SHP77 treated with DMSO at 0.1 percent for 48 hours (cell line): ENCODE data around the gene PLXDC2.

ENCODE experiments used
- DNase-seq: peaks from one replicate; lab custom pipeline; 2025; lab: John Stamatoyannopoulos, UW

The PLXDC2 gene

DNA sequence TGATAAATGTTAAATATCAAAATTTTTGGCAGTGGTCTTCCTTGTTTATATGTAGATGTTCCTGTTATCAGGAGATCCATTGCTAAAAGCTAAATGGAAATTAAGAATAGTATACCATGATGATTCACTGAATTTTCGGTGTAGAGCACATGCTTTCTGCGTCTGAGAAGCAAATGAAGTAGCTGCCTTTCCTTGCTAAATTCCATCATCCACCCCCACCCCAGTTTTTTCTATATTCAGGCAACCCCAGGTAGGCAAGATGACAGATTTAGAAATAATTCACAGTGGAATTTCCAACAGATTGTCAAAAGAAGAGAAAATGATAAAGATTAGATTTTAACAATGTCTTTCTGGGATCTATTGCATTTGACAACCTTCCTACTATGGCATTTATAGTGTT, 231.9 kb downstream of the PLXDC2 start:
- DNase-seq, result no peak

DNA sequence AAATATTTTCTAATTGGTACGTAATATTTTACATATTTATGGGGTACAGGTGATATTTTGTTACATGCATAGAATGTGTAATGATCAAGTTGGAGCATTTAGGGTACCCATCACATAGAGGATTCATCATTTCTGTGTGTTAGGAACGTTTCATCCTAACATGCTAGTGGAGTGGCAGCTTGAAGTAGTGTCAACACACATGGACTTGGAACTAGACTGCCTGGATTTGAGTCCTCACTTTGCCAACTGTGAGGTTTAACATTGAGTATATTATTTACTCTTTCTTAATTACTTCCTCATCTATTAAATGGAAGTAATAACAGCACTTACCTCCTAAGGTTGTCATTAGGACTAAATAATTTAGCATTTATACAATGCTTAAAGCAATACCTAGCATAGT, 241.9 kb downstream of the PLXDC2 start:
- no peak for DNase-seq

DNA sequence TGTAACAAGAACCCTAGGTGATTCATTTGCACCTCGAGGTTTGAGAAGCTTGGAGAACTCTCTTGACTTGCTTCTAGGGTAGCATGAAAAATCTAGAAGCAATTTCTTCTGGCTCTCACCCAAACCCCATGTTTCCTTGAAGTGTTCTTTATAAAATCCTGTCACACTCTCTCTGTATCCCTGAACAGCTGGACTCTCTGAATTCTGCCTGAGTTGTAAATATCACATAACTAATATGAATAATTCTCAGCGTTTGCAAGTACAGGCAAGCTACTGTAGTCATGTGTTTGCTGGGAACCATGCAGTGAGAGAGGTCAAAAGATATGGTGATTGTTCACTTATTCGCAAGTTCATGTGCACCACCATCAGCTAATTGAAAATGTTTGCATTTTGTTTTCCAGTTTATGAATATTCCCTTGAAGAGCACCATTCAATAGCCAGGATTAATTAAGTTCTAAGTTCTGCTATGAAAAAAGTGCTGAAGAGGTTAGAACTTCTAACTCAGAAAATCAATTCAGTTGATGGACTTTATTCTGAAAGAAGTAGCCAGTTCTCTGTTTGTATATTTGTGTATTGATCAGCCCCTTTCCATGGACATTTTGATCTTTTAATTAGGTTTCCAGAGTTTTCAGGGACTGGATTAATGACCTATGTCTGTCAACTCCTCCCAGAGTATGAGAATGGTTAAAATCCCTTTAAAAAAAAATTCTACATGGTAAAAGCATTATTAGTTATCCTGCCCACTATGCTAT, 243.0 kb downstream of the PLXDC2 start:
- DNase-seq, result no peak

DNA sequence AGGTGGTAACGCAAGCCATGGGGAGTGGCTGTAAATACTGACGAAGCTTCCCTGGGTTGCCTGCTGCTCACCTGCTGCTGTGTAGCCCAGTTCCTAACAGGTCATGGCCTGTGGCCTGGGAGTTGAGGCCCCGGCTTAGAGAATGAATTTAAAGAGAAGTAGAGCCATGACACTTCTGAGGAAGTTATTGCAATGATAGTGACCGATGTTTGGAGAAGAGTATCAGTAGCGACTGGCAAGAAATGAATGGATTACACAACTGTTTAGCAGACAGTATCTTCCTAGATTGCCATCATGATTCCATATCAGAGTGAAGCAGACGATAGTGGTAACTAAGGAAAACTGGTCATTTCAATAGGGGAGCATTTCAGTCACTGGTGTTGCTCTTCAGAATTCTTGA, 249.6 kb downstream of the PLXDC2 start:
- no peak for DNase-seq

DNA sequence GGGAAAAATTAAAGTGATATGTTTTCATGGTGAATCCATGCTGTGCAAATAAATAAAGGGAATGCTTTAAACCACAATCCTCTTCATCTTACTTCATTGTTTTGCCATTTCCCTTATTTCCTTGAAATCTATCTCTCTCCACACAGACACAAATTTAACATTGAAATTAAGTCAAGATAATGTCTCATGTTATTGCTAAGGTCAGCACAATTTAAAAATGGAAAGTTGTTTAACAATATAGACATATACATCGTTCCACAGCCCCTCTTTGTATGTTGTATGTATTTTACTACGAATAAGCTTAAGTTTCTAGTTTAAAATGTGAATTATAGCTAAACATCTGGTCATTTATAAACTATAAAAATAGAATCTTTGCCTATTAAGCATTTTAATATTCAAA, 256.9 kb downstream of the PLXDC2 start:
- DNase-seq, result no peak

DNA sequence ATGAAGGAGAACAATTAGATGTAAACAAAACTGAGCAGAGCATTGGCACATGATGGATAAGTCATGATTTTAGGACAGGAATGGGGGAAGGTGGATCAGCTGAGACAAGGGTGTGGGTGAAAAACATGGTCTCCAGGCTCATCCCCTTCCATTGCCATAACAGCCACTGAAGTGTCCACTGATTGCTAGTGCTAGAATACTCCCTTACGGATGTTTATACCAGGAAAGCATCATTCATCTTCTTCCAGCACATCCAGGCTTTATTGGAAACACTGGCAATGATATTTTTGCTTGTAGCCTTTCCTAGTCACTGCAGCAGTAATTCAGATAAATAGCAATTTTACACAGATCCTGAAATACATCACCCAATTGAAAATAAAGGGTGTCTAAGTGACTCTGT, 259.5 kb downstream of the PLXDC2 start:
- DNase-seq, result no peak

DNA sequence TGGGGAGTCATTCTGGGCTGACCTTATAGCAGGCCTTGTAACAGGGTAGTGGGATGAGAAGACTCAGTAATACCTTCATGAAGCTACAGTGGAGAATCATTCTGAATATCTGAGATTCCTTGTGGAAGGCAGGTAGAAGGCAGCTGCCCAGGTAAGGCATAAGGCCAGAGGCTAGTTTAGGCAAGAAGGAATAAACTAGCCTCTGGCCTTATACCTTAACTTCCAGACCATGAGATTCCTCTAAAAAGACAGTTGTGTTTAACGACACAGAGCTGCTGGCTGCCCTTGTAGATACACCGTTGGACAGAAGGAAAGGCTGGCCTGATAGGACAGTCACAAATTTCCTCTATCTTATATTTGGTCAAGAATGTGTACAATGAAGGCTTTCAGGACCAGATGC, 268.2 kb downstream of the PLXDC2 start:
- DNase-seq, result no peak

DNA sequence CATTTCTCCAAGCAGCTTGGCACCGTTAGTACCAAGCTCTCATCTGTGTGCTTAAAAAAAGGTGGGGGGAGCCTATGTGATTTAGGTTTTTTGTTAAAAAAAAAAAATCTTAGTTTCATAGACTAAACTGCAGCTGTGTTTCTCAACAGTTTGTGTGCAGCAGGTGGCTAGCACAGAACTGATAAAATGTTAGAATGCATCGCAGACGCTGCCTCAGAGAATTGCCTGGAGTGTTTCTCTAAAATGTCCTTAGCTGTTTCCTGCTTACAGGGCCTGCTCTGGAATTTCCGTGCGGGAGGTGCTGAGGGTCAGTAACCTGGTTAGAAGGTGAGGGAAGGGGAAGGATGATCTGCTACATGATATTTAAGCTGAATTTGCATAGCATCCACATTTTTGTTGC, 268.9 kb downstream of the PLXDC2 start:
- DNase-seq, result no peak

DNA sequence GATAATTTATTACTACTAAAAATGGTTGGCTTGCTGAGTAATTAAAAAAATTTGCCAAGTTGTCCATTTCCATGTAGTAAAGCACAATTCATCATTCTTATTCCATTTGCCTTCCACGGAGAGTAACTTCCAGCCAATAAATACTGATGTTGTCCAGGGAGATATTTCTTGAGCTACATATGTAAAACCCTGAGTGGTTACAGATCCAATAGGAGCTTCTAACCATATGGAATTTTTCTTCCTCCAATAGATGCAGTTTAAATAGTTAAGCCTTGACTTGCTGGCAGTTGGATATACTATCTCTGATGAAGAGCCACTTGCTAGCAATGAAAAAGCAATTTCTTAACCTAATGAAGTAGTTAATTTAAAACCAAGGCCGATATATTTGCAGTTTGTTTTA, 271.1 kb downstream of the PLXDC2 start:
- DNase-seq, result no peak

DNA sequence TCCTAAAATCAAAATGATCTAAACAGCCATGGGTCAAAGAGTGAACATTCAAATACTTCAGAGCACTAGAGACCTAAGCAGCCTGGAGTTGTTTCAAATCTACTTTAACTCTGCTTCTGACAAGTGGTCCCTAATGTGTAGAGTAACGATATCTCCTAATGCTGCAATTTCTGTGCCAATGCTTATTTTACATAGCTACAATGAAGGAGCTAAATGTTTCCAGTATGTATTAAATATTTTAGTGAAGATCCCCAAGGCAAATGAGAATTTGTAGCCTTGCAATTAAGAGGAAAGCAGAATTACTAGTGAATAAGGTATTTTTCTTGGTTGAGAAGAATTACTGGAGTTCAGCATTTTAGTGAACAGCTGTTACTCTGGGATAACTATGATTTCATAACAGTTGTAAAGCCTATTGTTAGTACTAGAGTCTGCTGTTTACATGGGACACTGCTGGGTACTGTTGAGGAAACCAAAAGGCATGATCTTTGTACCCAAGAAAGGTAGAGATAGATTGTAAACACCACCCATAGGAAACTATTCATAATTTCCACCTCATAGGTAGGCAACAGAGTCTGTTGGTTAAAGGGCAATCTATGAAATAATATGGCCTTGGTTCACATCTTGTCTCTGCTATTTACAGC, 271.9 kb downstream of the PLXDC2 start:
- no peak for DNase-seq

DNA sequence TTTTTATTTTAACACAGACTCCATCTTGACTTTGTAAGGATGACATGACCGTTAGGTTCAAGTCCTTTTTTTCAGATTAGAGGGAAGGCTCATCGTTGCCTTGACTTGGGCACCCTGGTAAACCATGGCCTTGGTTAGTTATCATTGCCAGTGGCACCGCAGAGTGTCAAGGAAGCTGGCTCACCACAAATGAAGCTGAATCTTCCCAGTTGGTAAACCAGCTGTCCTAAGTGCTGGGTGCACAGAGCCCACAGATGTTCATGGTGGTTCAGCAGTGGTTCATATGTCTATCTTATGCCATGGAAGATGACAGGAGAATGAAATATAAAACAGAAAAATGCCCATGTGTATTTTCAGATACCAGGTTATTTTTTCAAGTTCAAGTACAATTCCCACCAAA, 273.6 kb downstream of the PLXDC2 start:
- no peak for DNase-seq

DNA sequence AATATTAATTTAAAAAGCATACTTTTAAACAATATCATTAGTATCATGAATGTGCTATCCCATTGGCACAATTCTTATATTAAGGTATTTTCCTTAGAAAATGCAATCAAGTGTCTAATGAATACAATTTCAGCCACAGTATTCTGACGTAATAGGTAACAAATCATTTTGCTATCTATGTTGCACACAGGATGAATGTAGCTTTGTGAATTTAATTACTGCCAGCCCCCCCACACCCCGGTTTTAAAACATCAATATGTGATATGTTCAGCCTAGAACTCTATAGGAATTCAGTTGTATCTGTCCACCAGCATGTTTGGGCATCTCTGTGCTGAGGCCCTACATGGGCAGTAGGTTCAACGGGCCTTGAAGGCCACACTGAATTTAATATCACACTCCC, 274.6 kb downstream of the PLXDC2 start:
- DNase-seq, result no peak

DNA sequence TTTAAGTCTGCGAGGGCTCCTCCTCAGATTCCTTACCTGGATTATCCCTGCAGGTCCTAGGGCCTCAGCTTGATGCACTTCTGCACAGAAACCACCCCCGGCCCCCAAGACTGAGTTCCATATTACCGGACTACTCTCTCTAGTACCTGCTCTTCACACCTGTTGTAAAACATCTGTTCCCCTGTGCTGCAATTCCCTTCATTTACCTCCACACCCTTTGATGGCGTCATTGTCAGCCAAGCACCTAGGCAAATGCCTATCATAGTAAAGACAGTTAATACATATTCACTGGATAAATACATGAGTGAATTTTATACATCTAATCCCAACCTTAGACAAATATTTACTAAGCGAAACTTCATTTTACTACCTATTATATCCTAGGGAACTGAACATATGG, 275.5 kb downstream of the PLXDC2 start:
- DNase-seq, result no peak

DNA sequence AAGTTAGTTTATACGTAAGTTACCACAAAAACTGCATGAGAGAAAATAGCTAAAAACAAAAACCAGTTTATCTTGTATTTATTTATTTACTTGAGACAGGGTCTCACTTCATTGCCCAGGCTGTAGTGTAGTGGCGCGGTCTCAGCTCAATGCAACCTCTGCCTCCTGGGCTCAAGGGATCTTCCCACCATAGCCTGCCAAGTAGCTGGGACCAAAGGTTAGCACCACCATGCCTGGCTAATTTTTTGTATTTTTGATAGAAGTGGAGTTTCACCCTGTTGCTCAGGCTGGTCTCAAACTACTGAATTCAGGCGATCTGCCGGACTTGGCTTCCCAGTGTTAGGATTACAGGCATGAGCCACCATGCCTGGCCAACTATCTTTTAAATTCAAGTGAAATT, 277.4 kb downstream of the PLXDC2 start:
- no peak for DNase-seq

DNA sequence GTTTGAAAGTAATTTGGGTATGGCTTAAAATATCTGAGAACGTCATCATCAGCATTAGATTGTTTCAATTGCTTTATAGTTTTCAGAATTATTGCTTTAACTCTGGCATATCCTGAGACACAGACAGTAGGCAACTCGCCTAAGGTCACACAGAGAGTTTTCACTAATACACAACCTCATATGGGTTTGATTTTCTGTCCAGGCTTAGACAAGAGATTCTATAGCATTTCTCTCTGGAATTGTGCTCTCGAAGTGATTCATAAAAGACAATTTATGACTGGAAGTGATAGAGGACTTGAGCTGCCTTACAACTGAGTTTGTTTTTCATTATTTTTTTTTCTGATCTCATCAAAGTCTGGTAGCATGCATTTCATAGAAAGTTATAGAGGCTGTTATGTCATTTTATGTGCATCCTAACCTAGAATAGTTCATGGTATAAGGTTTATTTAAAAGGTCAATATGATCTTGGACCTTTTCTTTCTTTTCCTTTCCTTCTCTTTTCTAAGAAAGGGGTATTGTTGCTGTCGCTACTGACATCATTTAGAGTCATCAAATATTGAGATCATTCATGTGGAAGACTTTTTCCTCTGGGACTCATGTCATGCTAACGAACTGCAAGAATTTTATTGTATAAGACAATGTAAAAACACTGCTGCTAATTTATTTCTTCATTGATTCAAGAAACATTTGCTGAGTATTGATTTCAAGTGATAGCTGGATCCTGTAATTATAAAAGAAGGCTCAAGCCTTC, 278.2 kb downstream of the PLXDC2 start:
- DNase-seq, result no peak

DNA sequence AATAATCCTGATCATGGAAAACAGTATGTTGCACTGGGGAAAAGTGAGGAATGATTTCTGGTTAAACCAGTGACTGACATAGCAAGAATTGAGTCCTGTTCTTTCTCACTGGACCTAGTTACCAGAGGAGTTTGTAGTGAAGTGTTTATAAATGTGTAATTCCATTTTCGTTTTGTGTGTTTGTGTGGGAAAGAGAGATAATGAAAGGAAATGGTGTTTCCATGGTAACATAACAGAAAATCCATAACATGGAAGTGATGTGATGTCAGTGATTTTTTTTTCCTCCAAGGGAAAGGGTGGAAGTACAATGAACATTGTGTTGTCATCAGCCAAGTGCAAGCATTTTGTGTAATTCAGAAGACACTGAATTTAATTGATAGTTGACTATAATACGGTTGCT, 283.9 kb downstream of the PLXDC2 start:
- DNase-seq, result no peak

DNA sequence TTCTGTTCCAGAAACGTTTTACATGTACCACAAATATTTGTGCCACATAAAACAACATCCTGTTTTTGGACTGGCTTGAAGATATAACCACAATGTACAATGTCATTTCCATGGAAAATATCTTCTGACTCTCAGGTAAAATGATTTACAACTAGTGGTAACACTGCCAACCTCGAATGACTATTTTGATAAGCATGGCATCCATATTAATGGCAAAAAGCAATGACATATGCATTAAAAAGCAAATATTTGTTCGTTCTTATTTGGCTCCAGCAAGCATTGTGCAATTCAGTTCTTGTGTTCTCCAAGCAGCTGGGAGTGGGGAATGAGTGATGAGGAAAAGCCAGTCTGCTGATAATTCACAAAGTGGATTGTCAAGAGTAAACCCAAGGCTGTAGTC, 289.0 kb downstream of the PLXDC2 start:
- DNase-seq, result peak; percentile 45

DNA sequence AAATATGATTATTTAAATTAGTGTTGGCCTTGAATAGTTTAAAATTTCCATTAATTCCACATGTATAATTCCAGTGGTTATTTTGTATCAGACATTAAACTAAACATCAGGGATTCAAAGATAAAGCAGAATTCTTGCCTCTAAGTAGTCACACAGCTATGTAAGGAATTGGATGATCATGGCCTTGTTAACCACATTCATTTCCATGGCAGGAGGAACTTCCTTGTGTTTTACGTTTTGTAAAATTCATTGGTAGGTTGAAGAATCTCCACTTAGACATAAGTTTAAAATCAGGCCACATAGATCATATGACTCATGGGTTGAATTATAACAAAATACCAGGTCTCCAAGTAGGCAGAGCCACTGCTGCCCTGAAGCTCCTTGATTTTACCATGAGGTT, 289.7 kb downstream of the PLXDC2 start:
- DNase-seq, result no peak

DNA sequence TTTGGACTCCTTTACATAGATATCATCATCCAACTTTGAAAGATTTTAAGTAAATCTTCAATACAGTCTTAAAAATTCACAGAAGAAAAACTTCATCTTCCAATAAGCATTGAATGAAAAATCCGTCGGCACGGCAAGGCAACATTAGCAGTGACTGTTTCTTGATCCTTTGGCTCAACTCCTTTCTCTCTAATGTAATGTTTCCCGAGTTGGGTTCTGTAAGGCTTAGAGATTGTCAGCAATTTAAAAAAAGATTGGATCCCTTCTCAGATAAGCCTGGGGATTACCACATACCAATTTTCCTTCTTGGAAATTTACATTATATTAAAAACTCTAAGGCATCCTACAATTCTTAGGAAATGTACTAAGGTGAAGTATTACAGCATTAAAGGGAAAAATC, 291.8 kb downstream of the PLXDC2 start:
- no peak for DNase-seq

DNA sequence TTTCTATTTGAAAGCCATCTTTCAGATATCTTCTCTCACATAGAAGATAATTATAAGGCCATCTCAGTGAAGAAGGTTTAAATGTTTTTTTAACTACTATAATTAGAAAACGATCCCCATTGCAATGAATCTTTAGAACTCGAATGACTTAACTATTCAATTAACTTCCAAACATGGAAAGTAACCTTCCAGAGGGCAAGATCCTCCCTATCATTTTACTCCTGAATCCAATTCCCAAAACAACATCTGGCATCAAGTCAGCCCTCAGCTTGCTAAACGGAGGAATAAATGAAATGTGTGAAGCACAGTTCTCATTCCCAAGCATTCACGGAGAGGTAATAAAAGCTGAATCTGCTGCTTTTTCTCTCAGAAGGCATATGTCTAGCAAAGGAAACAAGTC, 293.4 kb downstream of the PLXDC2 start:
- DNase-seq, result no peak

DNA sequence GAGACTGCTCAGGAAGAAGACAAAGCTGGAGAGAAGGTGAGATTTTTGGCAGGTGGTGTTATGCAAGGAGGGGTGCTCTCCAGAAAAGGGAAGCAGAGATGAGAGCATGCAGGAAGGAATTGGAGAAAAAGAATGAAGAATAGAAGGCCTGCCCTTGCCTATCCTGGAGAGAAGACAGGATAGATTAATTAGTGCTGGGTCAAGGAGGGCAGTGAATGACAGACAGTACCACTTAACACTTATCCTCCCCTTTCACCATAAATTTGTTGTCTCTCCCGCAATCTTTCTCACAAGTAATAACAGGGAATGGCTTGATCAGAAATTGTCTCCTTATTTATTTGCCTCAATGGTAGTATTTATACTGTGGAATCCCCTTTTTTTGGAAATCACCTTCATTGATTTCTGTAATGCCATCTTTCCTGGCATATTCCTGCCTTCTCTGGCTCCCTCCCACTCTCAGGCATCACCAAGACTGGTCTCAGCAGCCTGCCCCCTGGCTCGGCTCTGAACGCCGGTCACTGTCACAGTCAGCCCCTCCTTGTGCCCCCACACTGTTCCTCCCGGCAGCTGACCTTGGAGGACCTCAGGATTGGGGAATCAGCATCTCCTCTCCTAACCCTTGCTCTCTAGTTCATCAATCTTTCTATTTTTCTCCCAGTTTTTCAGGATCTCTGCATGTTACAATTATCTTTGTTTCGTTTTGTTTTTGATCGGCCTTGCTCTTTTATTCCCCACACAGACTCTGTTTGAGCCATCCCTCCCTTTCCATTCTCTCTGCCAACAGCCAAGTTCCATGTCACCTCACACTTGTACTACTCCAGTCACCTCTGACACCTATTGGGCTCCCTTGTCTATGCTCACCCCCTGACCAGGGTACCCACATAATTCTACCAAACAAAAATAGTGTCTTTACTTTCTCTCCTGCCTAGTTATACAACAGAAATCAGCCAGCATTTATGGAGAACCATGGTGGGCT, 294.2 kb downstream of the PLXDC2 start:
- DNase-seq, result no peak

DNA sequence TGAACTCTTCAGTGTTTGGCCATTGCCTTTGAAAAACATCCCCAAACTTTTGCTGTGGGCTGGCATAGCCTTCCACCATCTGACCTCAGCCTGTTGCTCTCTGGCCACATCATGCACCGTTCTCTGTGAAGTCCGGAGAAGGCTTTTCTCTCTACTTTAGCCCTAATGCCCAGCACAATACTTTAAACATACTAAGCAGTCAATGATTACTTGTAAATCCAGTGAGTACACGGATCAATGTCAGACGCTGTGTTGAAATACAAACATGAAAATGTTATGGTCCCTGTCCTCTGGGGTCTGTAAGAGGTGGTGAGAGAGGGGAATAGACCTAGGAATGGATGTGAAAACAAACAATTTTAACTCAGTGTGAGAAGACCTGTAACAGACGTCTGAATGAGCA, 297.9 kb downstream of the PLXDC2 start:
- no peak for DNase-seq
